DOHH2 (cell line): ENCODE results near the gene IFNA13.
A peak's percentile ranks its signal among the peaks of the same experiment; 100 is the strongest.

Source experiments
- H3F3A ChIP-seq: fragments of 200-600 bp; sonication (generic), shearing (Covaris generic); 2 replicates; pipeline ENCODE4 v1.6.0; 2016; ENCODE audit warnings: antibody characterized with exemption, mild to moderate bottlenecking; ENCODE audit not compliant: control insufficient read depth, insufficient read depth
- H3K27ac ChIP-seq: fragments of 200-600 bp; sonication (generic); 2 replicates; pipeline ENCODE4 v1.5.1; 2014; ENCODE audit warnings: low read depth, mild to moderate bottlenecking, low read length, moderate library complexity
- H3K27me3 ChIP-seq: fragments of 200-600 bp; sonication (generic); 2 replicates; pipeline ENCODE4 v1.6.1; 2014; ENCODE audit warnings: mild to moderate bottlenecking, low read length, mixed read lengths; ENCODE audit not compliant: control insufficient read depth
- H3K36me3 ChIP-seq: fragments of 200-600 bp; sonication (generic); 2 replicates; pipeline ENCODE4 v1.6.1; 2014; ENCODE audit warnings: mild to moderate bottlenecking, low read length, moderate library complexity, mixed read lengths; ENCODE audit not compliant: control insufficient read depth
- H3K4me1 ChIP-seq: fragments of 200-600 bp; sonication (generic); 2 replicates; pipeline ENCODE4 v1.6.1; 2014; ENCODE audit warnings: mild to moderate bottlenecking, low read length, mixed read lengths; ENCODE audit not compliant: control insufficient read depth
- H3K4me2 ChIP-seq: fragments of 200-600 bp; sonication (generic); 2 replicates; pipeline ENCODE4 v1.6.0; 2014; ENCODE audit warnings: mild to moderate bottlenecking, low read length, moderate library complexity
- H3K4me3 ChIP-seq: fragments of 200-600 bp; sonication (generic); 2 replicates; pipeline ENCODE4 v1.5.1; 2014; ENCODE audit warnings: mild to moderate bottlenecking, low read length, mixed read lengths
- H3K79me2 ChIP-seq: fragments of 200-600 bp; sonication (generic); 2 replicates; pipeline ENCODE4 v1.6.1; 2014; ENCODE audit warnings: mild to moderate bottlenecking, low read length, mixed read lengths; ENCODE audit not compliant: control insufficient read depth
- H3K9me2 ChIP-seq: fragments of 200-600 bp; sonication (generic); replicated peaks from 2 replicates; pipeline ENCODE4 v1.6.1; 2014; ENCODE audit warnings: mild to moderate bottlenecking, low read length, mixed read lengths; ENCODE audit not compliant: control insufficient read depth
- H3K9me3 ChIP-seq: fragments of 200-600 bp; sonication (generic); 2 replicates; pipeline ENCODE4 v1.6.1; 2014; ENCODE audit warnings: antibody characterized with exemption, low read length, mixed read lengths; ENCODE audit not compliant: control insufficient read depth, insufficient read depth
- H4K20me1 ChIP-seq: fragments of 200-600 bp; sonication (generic); 2 replicates; pipeline ENCODE4 v1.6.0; 2014; ENCODE audit warnings: low read depth, mild to moderate bottlenecking, antibody characterized with exemption, low read length, moderate library complexity; ENCODE audit not compliant: control insufficient read depth, insufficient read depth
- EZH2phosphoT487 ChIP-seq: fragments of 200-600 bp; sonication (generic); IDR thresholded peaks from 2 replicates; pipeline ENCODE4 v1.6.1; 2017; ENCODE audit warnings: borderline replicate concordance, mild to moderate bottlenecking, antibody characterized with exemption, low read length, moderate library complexity, mixed read lengths
- TF ChIP-seq, protein P1 (sequence below): fragments of 200-600 bp; sonication (generic); IDR thresholded peaks from one replicate; pipeline ENCODE4 v1.5.1; 2014; ENCODE audit warnings: antibody characterized with exemption, mild to moderate bottlenecking, low read depth, low read length; ENCODE audit not compliant: poor library complexity, severe bottlenecking

Gene IFNA13

GRCh38 chr9:21413624-21414023, 45.8 kb upstream of the IFNA13 start:
- H3K27me3 ChIP-seq: peaks cover 44% of the 10 kb centered on the region
- H3K4me2 ChIP-seq: no peak overlapping the region

GRCh38 chr9:21413151-21413550, 45.3 kb upstream of the IFNA13 start:
- TF ChIP-seq, protein P1, sequence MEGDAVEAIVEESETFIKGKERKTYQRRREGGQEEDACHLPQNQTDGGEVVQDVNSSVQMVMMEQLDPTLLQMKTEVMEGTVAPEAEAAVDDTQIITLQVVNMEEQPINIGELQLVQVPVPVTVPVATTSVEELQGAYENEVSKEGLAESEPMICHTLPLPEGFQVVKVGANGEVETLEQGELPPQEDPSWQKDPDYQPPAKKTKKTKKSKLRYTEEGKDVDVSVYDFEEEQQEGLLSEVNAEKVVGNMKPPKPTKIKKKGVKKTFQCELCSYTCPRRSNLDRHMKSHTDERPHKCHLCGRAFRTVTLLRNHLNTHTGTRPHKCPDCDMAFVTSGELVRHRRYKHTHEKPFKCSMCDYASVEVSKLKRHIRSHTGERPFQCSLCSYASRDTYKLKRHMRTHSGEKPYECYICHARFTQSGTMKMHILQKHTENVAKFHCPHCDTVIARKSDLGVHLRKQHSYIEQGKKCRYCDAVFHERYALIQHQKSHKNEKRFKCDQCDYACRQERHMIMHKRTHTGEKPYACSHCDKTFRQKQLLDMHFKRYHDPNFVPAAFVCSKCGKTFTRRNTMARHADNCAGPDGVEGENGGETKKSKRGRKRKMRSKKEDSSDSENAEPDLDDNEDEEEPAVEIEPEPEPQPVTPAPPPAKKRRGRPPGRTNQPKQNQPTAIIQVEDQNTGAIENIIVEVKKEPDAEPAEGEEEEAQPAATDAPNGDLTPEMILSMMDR: no peak
- TF ChIP-seq EZH2phosphoT487: no peak
- H3K4me1 ChIP-seq: peaks cover 13% of the 10 kb centered on the region
- no peaks in the 10 kb centered on the region for H3K9me3 ChIP-seq
- H3K9me2 ChIP-seq: no peaks in the 10 kb centered on the region
- H3K4me2 ChIP-seq: no peak overlapping the region
- no peak overlapping the region for H3K4me3 ChIP-seq
- H3K27ac ChIP-seq: no peak overlapping the region
- H3K27me3 ChIP-seq: peaks cover 44% of the 10 kb centered on the region
- no peaks in the 10 kb centered on the region for H3K79me2 ChIP-seq
- no peaks in the 10 kb centered on the region; the same call in 1 of the 2 replicates for H4K20me1 ChIP-seq
- H3K36me3 ChIP-seq: no peaks in the 10 kb centered on the region
- no peaks in the 10 kb centered on the region for H3F3A ChIP-seq

More at GRCh38 chr9:21413624-21414023, 45.8 kb upstream of the IFNA13 start:
- Histone ChIP-seq H3K36me3 (no peaks in the 10 kb centered on the region), H3K79me2 (no peaks in the 10 kb centered on the region), H3F3A (no peaks in the 10 kb centered on the region), H3K9me3 (no peaks in the 10 kb centered on the region), H3K9me2 (no peaks in the 10 kb centered on the region), H3K4me1 (peaks cover 13% of the 10 kb centered on the region), H3K4me3 (no peak overlapping the region), H3K27ac (no peak overlapping the region), H4K20me1 (no peaks in the 10 kb centered on the region; the same call in 1 of the 2 replicates)
- no peak for TF ChIP-seq EZH2phosphoT487
- TF ChIP-seq, protein P1: peak; percentile 30

DNA sequence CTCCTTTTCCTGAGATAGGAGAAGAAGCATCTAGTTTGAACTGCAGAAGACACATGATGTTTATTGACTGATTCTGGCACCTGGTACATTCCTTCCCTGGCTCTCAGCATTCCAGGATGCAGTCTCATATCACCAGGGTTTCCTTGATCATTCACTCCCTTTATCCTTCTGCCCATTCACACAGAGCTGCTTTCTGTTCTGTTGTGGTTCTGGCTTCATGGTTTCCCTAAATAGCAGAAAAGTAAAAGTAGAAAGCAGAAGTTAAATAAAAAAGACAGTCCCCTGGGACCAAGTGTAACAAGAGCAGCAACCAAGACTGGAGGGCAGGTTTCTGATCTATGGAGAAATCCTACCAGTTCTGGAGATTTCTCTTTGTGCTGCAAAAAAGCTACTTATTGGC, 44.2 kb upstream of the IFNA13 start:
- TF ChIP-seq, protein P1: no peak
- TF ChIP-seq EZH2phosphoT487: no peak
- no peaks in the 10 kb centered on the region for H3F3A ChIP-seq
- no peaks in the 10 kb centered on the region for H3K36me3 ChIP-seq
- peaks cover 47% of the 10 kb centered on the region for H3K27me3 ChIP-seq
- H3K79me2 ChIP-seq: no peaks in the 10 kb centered on the region
- no peak overlapping the region for H3K27ac ChIP-seq
- no peaks in the 10 kb centered on the region for H3K9me3 ChIP-seq
- H3K4me3 ChIP-seq: no peak overlapping the region
- peaks cover 13% of the 10 kb centered on the region for H3K4me1 ChIP-seq
- no peaks in the 10 kb centered on the region; the same call in 1 of the 2 replicates for H4K20me1 ChIP-seq
- H3K9me2 ChIP-seq: no peaks in the 10 kb centered on the region
- peak overlapping the region; percentile 22 for H3K4me2 ChIP-seq

DNA sequence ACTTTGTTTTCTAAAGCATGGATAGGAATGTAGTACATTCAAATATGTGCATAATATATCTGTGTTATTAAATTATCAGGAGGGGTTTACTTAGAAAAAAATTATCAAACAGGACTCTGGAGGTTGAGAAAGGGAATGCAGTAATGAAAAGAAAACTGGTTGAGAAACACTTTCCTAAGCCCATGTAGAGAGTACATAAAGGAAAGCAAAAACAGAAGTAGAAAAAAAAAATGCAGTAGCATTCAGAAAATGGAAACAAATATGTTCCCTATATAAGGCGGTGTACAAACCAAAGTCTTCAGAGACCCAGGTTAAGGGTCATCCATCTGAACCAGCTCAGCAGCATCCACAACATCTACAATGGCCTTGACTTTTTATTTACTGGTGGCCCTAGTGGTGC, 41.0 kb upstream of the IFNA13 start, which contains the start of gene IFNA8:
Gene IFNA8 (plus strand): TSS at position 301 of the 400 bp plus-strand sequence. CDS start 60 bp downstream, at position 361.
- no peaks in the 10 kb centered on the region for H3K79me2 ChIP-seq

More for the DNA sequence above, 41.0 kb upstream of the IFNA13 start, which contains the start of gene IFNA8:
- no peak within 1 kb of the TSS for H3K4me2 ChIP-seq
- H3K36me3 ChIP-seq: no peaks in the 10 kb centered on the region
- H3K27ac ChIP-seq: no peak within 1 kb of the TSS
- no peaks in the 10 kb centered on the region for H3K9me3 ChIP-seq
- no peaks in the 10 kb centered on the region for H4K20me1 ChIP-seq
- TF ChIP-seq, protein P1: no peak
- no peak for TF ChIP-seq EZH2phosphoT487
- H3K9me2 ChIP-seq: no peaks in the 10 kb centered on the region
- H3F3A ChIP-seq: no peaks in the 10 kb centered on the region
- H3K4me1 ChIP-seq: peaks cover 13% of the 10 kb centered on the region
- no peak within 1 kb of the TSS for H3K4me3 ChIP-seq
- peaks cover 56% of the 10 kb centered on the region for H3K27me3 ChIP-seq
